HEK293T (cell line): Measurements from ENCODE around the gene PCTP.

Experiments used
- CTCF ChIA-PET: fragments of 350-600 bp; formaldehyde crosslinking; extraction: SDS; loops from one replicate; lab custom pipeline; 2021; ENCODE audit warnings: antibody characterized with exemption, inconsistent platforms; lab: Yijun Ruan, JAX
- POLR2A ChIA-PET: fragments of 350-600 bp; formaldehyde crosslinking; extraction: SDS; loops from one replicate; lab custom pipeline; 2020; ENCODE audit warnings: antibody characterized with exemption, inconsistent platforms; lab: Yijun Ruan, JAX
- DNase-seq: peaks from one replicate; pipeline ENCODE4 v3.0.0; 2012; ENCODE audit warnings: mixed read lengths; ENCODE audit errors: extremely low spot score
- ARNT ChIP-seq: fragments of 450-650 bp; IDR thresholded peaks from 2 replicates; pipeline ENCODE4 v1.6.1; 2017; ENCODE audit warnings: mild to moderate bottlenecking
- BHLHE40 ChIP-seq: fragments of 450-650 bp; IDR thresholded peaks from 2 replicates; pipeline ENCODE4 v1.6.1; 2016; ENCODE audit warnings: mild to moderate bottlenecking, moderate library complexity, borderline replicate concordance
- CTBP1 ChIP-seq: fragments of 450-650 bp; IDR thresholded peaks from 2 replicates; pipeline ENCODE4 v1.6.1; 2016; ENCODE audit warnings: borderline replicate concordance
- ELF4 ChIP-seq: fragments of 450-650 bp; IDR thresholded peaks from 2 replicates; pipeline ENCODE4 v1.6.1; 2017; ENCODE audit warnings: antibody characterized with exemption
- FOXA1 ChIP-seq: fragments of 450-650 bp; IDR thresholded peaks from 2 replicates; pipeline ENCODE4 v1.6.1; 2016; ENCODE audit warnings: mild to moderate bottlenecking
- FOXK2 ChIP-seq: fragments of 450-650 bp; IDR thresholded peaks from 2 replicates; pipeline ENCODE4 v1.6.1; 2016; ENCODE audit warnings: mild to moderate bottlenecking
- FOXM1 ChIP-seq: fragments of 450-650 bp; IDR thresholded peaks from 2 replicates; pipeline ENCODE4 v1.6.1; 2017; ENCODE audit warnings: mild to moderate bottlenecking, borderline replicate concordance
- HDGF ChIP-seq: fragments of 450-650 bp; IDR thresholded peaks from 2 replicates; pipeline ENCODE4 v1.6.1; 2017; ENCODE audit warnings: antibody characterized with exemption, borderline replicate concordance
- L3MBTL2 ChIP-seq: fragments of 450-650 bp; conservative IDR thresholded peaks from 2 replicates; pipeline ENCODE4 v1.6.1; 2016; ENCODE audit warnings: mild to moderate bottlenecking
- LEF1 ChIP-seq: fragments of 450-650 bp; IDR thresholded peaks from 2 replicates; pipeline ENCODE4 v1.6.1; 2017; ENCODE audit warnings: mild to moderate bottlenecking, borderline replicate concordance
- NFRKB ChIP-seq: fragments of 450-650 bp; IDR thresholded peaks from 2 replicates; pipeline ENCODE4 v1.6.1; 2016; ENCODE audit warnings: mild to moderate bottlenecking, moderate library complexity
- PKNOX1 ChIP-seq: fragments of 450-650 bp; IDR thresholded peaks from 2 replicates; pipeline ENCODE4 v1.6.1; 2016
- SP1 ChIP-seq: fragments of 450-650 bp; IDR thresholded peaks from 2 replicates; pipeline ENCODE4 v1.6.1; 2017
- SUZ12 ChIP-seq: fragments of 450-650 bp; IDR thresholded peaks from 2 replicates; pipeline ENCODE4 v1.6.1; 2016; ENCODE audit warnings: mild to moderate bottlenecking
- TARDBP ChIP-seq: fragments of 450-650 bp; IDR thresholded peaks from 2 replicates; pipeline ENCODE4 v1.6.1; 2016
- ZNF384 ChIP-seq: fragments of 450-650 bp; IDR thresholded peaks from 2 replicates; pipeline ENCODE4 v1.6.1; 2016

The PCTP gene

GRCh38 chr17:55735731-55736405, 15.0 kb upstream of the PCTP start:
- peak; percentile 52 for DNase-seq
- CTCF ChIA-PET: interaction anchor here (0.7 to 1.5 kb wide), 7 partner anchors 11 to 287 kb away, joined by 3 to 7 read pairs (median 3); partner anchors contain the start of gene PCTP
- POLR2A ChIA-PET: interaction anchor here (1.0 kb wide), 1 partner anchor 15 kb away, joined by 3 read pairs; the partner anchor contains the start of gene PCTP
- TF ChIP-seq ZNF384: no peak
- TF ChIP-seq ELF4: no peak
- no peak for TF ChIP-seq ARNT
- no peak for TF ChIP-seq FOXA1

- ChIA-PET CTCF (no interaction called here), POLR2A (interaction anchor here (0.9 kb wide), 1 partner anchor 13 kb away, joined by 3 read pairs; no protein-coding TSS in a partner anchor)
- no peak for DNase-seq
- TF ChIP-seq ARNT: no peak
- TF ChIP-seq FOXA1: no peak
- TF ChIP-seq SP1: no peak
- TF ChIP-seq LEF1: no peak
- no peak for TF ChIP-seq FOXK2
- no peak for TF ChIP-seq BHLHE40
- no peak for TF ChIP-seq HDGF
- no peak for TF ChIP-seq TARDBP
- TF ChIP-seq ZNF384: no peak
- TF ChIP-seq NFRKB: no peak
- TF ChIP-seq SUZ12: no peak
- TF ChIP-seq PKNOX1: no peak
- no peak for TF ChIP-seq ELF4
Observed at GRCh38 chr17:55737976-55738501, 12.8 kb upstream of the PCTP start.

DNA sequence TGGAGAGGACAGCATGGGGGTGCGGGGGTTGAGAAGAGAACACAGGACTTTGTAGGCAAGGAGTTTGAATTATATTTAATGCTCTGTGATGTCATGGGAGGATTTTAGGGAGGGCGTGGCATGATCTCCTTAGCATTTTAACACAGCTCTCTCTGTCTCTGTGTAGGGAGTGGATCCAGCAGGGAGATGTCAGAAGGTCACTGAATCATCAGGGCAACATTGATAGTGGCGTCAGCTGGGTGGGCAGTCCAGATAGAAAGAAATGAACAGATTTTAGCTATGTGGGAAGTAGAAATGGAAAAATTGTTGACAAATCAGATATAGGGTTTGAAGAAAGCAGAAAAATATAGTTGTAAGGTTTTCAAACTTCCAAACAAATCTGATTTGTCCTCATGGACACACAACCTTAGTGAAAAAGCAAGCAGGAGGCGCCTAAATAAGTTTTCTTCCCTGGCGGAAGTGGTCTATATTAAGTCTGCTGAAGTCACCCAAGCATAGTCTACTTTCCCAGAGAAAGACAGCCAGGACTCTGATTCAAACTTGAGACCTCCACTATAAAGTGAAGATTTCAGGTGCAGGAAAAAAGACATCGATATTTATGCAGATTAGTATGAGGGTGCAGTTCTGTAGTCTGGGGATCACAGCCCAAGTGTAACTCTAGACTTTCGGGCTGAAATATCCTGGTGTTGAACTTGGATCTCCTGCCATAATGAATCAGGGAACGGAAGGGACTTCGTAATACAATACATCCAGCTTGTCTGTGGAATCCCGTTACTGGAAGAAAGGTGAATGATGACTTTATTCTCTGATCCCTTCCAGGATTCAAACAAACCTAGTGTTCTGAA, 10.1 kb upstream of the PCTP start:
- no peak for DNase-seq
- POLR2A ChIA-PET: interaction anchor here (3.0 kb wide), 1 partner anchor 10 kb away, joined by 16 read pairs; the partner anchor contains the start of gene PCTP
- TF ChIP-seq NFRKB (no peak), FOXA1 (no peak), PKNOX1 (no peak)
- CTCF ChIA-PET: interaction anchor here (1.0 to 2.2 kb wide), 2 partner anchors 9 to 10 kb away, joined by 3 to 9 read pairs; partner anchors contain the start of gene PCTP

DNA sequence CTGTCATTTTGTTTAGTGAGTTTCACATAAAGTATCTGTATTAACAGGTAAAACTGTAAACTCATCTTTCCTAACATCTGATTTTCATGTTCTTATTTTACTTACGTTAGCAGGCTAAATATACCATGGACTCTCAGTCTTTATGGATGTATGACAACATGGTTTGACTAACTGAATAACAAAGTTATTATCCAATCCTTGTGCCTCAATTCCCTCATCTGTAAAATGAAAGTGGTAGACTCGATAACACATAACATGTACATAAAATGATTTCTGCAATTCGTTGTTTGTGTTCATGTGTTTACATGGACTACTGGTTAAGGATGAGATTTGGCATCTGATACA, 9.5 kb upstream of the PCTP start:
- ChIA-PET CTCF (interaction anchor here (1.0 to 2.2 kb wide), 2 partner anchors 9 kb away, joined by 3 to 9 read pairs; partner anchors contain the start of gene PCTP), POLR2A (interaction anchor here (3.0 kb wide), 1 partner anchor 10 kb away, joined by 16 read pairs; the partner anchor contains the start of gene PCTP)

GRCh38 chr17:55742272-55743102, 8.4 kb upstream of the PCTP start:
- ChIA-PET CTCF (interaction anchor here (2.2 kb wide), 1 partner anchor 8 kb away, joined by 9 read pairs; the partner anchor contains the start of gene PCTP), POLR2A (interaction anchor here (1.0 to 3.0 kb wide), 3 partner anchors 9 to 20 kb away, joined by 3 to 16 read pairs (median 5); partner anchors contain the start of gene PCTP)
- TF ChIP-seq ARNT (no peak), ELF4 (no peak)
- DNase-seq: no peak

More for the DNA sequence above, 9.5 kb upstream of the PCTP start:
- TF ChIP-seq HDGF (no peak), CTBP1 (no peak), TARDBP (no peak), FOXM1 (no peak), SP1 (no peak)
- DNase-seq: no peak

GRCh38 chr17:55743103-55743679, 7.7 kb upstream of the PCTP start:
- DNase-seq: no peak
- POLR2A ChIA-PET: interaction anchor here (1.0 kb wide), 2 partner anchors 8 to 21 kb away, joined by 3 to 5 read pairs; partner anchors contain the start of gene PCTP
- CTCF ChIA-PET: interaction anchor here (2.2 kb wide), 1 partner anchor 7 kb away, joined by 9 read pairs; the partner anchor contains the start of gene PCTP
- no peak for TF ChIP-seq ZNF384
- TF ChIP-seq ARNT: no peak
- no peak for TF ChIP-seq NFRKB
- TF ChIP-seq TARDBP: no peak
- no peak for TF ChIP-seq L3MBTL2
- TF ChIP-seq BHLHE40: no peak
- TF ChIP-seq HDGF: no peak
